ENCODE results near the gene PNMA1.

Gene PNMA1

DNA sequence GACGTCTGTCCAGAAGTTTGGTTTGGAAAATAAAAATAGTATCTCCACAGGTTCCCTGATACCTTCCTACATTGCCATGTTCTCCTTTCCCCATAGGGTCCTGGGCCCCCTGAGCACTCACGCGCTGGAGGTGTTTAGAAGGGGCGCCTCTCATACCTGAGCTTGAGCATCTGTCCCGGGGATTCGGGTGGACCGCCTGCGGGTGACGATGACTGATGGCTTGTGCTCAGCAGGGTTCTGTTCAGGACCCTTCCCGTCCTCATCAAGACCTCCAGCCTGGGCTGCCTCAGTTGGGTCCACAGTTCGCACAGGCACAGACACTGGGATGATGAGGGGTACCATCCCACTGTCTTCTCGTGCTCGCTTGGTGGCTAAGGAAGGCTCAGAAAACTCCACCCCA, 22.7 kb upstream of the PNMA1 start:
- no peak for DNase-seq

DNA sequence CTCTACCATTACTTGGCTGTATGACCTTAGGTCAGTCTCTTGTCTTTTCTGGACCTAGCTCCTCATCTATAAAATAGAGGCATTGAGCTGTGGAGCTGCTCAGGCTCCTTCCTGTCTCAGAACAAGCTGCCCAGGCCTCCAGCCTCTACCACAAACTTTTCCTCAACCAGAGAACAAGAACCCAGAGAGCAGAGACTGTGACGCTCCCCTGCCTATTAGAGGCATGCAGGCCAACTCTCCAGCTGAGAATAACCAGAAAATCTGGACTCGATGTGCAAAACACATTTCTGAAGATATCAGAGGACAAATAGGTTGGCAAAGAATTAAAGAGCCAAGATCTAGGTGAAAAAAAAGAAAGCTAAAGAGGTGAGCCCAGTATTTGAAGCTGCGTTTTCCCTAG, 17.8 kb upstream of the PNMA1 start:
- DNase-seq: no peak

DNA sequence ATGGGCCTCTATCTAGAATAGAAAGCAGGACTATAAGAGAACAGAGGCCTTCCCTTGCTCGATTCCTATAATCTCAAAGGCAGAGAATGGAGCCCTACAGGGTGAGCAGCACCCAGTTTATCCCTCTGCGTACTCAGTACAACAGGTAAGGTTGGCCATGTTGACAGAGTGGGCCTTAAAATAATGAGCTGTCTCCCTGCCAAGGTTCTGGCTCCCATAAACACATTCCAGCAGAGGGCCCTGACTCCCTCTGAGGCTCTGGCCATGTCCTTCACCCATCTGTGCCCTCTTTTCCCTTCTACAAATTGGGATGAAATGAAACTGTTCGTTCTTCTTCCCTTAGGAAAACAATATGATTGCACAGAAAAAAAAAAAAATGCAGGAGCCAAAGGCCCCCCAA, 16.9 kb upstream of the PNMA1 start:
- DNase-seq: no peak

DNA sequence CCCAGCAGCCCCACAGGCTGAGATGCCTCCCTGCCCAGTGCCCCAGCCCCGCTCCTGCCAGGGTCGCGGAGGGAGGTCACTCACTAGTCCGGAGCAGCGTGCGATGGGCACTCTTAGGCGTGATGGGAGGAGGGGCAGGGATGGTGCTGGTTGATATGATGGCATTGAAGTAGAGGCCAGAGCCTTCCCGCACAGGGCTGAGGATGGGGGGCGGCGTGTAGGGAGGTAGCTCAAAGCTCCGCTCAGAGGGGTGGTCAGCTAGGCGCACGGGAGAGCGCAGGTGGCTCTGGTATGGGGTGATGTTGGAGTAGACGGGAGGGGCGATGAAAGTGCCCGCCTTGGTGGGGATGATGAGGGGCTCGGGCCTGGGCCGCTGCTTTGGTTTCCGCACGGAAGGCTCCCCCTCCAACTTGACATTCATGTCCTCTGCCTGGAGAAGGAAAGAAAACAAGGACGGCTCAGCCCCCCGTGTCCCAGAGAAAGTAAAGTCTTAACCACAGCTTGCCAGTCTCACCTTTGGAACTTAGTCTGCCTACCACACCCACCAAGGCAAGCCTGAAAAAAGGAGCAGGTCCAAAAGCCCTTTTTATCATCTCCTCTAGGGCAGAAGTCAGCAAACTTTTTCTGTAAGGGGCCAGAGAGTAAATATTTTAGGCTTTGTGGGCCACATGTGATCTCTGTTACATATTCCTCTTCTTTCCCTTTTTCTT, 15.5 kb upstream of the PNMA1 start:
- no peak for DNase-seq

DNA sequence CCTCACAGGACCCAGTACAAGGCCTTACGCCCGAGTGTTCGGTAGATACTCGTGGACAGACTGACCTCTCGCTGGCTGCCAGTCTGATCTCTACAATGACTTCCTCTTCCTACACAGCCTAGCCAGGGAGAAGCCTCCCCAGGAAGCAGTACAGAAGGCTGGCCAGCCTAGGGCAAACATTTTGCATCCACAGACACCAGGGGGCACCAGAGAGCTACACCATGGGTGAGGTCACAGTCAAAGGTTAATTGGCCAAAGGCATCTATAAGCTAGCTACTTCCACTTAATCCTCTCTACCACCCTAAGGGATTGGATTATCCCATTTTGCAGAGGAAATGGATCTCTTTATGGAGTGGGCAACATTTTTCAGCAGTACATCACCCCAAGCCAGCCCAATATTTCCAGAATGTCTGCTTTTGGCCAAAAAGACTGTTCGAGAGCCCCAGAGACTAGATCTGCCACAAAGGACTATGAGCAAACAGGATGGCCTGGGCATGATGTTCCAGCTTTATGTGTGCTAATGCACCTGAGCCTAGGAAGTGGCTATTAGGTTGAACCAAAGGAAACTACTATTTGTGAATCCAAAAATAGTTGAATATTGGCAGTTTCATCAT, 14.6 kb upstream of the PNMA1 start:
- peak; percentile 88 for DNase-seq

DNA sequence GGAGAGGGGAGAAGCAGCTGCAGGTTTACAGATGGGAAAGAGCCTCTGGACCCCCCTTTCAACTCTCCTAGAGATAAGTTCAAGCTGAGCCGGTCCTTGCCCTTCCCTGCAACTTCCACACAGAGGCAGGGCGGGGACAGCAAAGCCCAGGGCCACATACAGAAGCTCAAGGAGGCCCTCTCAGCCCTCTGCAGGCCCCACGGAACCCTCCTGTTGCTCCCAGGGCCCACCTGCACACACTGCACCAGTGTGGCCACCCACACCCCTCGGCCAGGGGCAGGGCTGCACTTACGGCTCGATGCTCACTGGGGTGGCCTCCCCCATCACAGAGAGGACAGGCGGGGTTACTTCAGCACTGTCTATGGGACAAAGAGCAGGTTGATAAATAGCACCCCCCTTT, 13.0 kb upstream of the PNMA1 start:
- DNase-seq: no peak

DNA sequence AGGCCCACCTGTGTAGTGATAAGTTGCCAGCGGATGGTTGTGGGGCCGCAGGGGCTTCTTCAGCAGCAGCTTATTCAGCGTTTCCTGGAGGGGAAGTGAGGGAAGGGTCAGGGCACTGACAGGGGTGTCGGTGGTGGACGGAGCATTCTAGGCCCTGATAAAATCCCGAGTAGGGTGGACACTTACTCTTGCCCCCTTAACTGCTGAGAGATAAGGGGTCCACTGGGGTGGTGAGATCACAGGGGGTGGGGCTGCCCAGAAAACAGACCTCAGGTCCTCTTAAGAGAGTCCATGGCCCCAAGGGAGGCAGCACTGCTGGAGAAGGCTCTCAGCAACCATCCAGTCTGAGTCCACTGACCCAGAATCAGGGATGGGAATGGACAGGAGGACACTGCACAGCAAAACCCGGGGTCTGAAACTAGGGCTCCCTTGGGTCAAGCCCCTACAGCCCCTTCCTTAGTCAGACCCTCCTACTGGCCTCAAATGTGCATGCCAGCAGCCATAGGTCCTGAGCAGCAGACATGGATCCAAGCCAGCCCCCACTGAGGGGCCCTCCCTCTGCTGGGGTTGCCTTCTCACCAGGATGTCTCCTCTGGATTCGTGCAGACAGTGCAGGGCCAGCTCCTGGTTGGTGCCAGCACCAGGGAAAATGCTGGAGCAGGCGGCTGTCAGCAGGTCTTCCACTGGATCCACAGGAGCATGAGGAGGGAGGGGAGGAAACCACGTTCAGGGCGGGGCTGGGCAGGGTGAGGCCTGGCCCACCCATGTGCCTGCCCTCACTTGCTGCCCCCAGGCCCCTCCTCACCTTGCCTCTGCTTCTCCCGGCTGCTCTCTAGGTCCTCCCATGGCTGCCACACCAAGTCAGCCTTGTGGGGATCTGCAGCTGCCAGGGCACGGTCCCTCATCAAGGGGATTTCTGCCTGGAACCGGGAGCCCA, 12.1 kb upstream of the PNMA1 start:
- no peak for DNase-seq

DNA sequence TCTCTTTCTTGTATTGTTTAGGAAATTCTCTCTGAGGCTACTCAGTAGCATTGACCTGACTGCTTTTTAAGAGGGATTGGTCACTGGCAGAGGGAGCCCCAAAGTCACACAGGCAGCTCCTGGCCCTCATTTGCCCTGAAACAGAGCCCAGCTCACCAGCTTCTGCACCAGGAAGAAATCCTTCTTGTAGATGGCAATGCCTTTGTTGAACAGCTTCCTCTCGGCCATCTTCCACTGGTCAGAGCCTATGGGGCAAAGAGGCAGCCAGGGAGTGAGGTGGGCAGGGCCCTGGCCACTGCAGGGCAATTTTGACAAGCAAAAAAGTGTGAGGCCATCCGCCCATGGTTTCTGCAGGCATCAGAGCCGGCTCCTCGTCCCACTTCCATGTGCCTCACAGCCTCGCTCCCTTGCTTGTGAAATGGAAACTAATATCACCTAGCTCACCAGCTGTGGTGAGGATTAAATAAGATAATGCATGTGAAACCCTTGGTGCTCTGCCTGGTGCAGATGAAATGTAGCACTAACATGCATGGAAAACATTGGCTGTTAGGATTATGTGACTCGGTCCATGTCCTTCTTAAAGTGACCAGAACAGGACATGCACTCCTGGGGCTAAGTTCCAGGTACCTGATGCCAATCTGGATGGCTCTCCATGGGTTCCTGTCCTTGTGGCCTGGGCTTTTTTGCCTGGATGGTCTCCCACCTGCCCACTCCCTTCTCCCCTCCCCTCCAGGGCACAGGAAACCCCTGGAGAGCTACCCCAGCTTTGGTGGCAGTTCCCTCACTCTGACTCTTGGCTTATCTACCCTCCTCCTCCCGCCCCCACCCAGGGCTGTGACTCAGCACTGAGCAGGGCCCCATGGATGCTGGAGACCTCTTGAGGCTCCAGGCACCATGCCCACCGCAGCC, 11.2 kb upstream of the PNMA1 start:
- DNase-seq: no peak

DNA sequence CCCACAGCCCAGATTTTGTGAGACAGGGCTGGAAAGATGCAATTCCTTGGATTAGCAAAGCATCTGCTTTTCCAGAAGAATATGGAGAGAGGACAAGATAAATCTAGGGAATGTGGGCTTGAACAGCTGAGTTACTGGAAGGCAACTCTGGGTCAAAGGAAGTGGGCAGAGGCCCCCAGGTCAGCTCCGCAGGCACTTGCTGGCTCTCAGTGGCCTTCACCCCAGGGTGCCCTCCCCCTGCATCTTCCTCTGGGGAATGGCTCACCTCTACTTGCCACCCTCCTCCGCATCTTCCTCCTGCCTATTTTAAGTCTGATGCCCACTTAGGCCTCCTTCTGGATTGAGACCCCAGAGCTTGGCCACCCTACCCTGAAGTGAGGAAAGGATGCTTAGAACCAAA, 10.5 kb upstream of the PNMA1 start:
- DNase-seq: no peak

DNA sequence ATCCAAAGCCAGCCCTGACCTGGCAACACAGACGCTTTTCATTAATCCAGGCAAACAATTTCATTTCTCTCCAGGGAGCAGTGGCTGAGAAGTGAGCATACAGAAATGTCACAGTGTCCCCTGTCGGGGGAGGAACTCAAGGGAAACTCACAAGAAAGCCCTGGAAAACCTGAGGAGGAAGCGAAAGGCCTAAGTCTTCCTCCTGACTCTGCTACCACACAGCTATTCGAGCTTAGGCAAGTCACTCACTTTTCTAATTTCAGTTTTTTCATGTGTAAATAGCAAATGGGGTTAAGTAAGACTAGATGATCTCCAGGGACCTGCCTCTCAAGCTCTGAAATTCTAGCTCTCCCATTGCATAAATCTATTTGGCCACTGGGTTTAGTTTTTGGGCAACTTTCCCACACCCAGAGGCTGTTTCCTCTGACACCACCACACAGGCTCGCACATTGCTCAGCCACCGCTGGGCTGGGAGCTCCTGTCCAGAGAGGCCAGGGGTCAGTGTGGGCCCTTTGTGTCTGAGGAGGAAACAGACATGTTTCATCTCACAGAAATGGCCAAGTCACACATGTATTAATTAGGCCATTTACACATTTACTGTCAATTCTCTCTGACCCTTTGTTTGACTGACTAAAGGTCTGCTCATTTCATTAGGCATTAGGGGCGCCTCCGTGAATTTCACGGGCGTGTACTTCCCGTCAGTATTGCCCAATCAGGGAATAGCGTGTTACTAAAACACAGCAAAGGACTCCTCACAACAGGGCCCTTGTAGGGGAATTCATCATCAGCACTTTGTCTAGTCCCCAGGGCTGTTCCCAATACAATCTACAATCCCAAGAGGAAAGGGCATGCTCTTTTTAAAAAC, 9.8 kb upstream of the PNMA1 start:
- no peak for DNase-seq

DNA sequence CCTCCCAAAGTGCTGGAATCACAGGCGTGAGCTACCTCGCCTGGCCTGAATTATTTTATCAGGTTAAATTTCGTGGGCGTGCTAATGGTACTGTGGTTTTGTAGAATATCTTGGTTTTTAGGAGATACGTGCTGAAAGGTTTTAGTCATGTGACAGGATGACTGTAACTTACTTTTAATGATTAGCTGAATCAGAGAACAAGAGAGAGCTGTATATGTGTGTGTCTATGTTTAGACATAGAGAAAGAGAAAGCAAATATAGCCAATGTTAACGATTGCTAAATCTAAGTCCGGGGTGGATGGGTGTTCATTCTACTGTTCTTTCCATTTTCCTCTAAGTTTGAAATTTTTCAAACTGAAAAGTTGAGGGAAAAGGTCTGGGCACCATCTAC, 9.2 kb upstream of the PNMA1 start:
- DNase-seq: no peak

DNA sequence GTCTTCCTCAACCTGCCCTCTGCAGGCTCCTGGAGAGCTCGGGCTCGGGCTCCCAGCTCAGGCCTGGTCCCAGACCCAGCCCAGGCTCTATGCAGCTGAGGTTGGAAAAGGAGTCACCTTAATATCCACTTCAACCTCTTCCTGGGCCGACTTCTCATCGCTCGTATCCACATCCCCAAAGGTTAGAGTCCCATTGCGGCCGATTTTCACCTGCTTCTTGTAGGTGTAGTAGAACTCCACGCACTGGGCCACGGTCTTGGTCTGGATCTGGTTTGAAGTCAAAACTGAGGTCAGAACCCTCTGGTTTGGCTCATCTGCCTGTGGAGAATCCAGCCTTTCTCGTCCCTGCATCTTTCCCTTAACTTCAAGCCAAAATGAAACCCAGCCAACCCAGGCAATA, 8.4 kb upstream of the PNMA1 start:
- DNase-seq: no peak

DNA sequence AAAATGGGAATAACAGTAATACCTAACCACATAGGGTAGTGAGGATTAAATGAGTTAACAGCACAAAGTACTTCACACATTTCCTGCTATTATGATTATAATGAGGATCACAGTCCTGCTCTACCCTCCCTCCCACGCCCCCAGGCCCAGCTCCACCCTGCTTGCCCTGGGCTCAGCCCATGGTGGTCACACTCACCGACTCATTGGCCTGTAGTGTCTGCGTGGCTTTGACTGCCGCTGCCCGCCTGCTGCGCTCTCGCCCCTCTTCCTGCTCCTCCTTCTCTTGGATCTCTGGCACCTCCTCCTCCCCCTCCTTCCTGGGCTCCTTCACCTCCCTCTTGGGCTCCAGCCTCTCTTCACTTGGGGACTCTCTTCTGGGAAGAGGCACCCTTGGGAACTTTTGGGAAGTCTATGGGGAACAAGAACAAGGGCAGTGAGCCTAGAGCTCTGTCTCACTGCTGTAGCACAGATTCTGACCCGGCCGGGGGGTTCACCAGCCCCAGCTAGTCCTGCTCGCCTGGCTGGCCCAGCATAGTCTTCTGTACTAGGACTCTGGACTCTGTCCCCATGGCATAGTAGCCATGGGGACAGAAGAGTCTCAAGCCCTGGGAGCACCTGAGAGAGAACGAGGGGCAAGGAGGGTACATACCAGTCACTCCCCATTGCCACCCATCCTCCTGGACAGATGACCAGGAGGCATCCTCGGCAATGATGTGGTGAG, 7.1 kb upstream of the PNMA1 start:
- no peak for DNase-seq

DNA sequence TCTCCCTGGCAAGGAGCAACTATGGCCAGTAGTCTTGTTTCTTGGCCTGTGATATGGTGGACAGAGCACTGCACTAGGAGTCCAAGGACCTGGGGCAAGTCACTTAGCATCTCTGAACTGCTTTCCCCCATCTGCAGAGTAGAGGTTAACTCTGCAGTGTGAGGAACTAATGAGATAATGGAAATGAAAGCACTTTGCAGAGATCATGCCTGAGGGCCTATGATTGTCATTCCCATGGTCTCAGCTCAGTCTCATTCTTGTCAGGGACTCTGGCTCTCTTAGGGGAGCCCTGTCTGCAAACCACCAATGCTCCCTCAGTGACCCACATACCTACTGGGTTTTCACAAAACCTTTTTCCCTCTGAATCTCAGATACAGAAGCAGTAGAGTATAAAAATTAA, 6.5 kb upstream of the PNMA1 start:
- DNase-seq: no peak

DNA sequence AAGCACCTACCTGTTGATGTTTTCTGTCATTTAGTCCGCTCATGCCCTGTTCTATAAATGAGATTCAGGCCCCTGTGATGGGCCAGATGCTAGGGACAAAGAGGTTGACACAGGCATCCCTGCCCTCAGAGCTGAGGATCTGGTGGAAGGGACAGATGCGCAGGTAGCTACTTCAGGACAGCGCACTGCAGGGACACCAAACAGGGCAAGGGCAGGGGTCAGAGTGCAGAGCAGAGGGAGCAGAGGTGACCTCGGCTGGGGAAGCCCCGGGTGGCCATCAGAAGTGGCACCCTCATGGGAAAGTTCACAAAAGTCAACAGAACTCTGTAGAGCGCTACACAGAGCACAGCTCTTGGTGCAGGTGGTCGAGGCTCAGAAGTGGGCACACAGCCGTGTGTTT, 5.6 kb upstream of the PNMA1 start:
- no peak for DNase-seq

DNA sequence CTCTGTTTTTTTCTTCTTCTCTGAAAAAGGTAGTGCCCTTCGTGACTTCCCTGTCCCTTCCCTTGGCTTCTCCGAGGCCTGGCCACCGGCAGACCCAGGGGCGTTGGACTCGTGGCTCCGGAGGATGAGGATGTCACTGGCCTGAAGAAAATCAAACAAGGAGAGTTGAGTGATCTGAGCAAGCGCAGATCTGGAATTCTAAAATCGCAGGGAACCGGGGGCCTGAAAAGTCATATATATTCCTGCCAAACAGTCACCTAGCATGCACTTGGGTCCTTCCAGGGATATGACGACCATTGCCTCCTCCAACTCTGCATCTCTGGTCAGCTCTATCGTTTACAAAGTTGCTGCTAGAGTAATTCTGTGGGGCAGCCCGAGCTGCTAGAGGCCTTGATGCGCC, 5.2 kb upstream of the PNMA1 start:
- DNase-seq: no peak

DNA sequence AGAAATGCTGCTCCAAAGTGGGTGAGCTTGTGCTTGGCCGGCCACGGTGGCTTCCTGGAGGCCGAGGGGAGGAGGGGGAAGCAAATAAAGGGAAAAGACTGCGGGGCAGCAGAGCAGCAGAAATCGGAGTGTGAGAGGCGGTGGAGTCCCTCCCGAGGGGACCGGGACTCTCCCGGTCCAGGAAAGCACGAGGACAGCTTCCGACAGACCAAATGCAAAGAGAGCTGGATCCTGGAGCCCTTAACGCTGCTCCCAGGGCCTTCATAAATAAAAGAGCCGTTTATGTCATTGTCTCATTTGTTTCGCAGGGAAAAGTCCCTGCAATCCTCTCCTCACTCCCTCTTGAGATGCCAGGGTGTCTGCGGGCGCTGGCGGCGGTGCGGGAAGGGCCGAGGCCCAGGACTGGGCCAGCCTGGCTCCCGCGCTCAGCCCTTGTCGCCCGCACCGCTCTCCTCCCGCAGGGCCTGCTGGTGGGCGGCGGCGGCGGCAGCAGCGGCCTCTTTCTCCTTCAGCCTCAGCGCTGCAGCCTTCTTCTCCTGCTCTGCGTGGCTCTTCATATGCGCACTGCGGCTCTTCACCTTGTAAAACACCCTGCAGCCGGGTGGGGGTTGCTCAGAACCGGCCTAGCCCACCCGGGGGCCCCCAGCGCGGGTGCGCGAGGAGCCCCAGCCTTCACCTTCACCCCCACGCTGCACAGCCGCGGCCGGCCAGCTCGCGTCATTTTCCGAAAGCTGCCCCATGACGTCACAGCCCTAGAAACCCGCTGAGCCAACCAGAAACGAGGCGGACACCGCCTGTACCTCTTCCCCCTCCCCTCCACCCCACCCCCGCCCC, 4.5 kb upstream of the PNMA1 start:
- no peak for DNase-seq

DNA sequence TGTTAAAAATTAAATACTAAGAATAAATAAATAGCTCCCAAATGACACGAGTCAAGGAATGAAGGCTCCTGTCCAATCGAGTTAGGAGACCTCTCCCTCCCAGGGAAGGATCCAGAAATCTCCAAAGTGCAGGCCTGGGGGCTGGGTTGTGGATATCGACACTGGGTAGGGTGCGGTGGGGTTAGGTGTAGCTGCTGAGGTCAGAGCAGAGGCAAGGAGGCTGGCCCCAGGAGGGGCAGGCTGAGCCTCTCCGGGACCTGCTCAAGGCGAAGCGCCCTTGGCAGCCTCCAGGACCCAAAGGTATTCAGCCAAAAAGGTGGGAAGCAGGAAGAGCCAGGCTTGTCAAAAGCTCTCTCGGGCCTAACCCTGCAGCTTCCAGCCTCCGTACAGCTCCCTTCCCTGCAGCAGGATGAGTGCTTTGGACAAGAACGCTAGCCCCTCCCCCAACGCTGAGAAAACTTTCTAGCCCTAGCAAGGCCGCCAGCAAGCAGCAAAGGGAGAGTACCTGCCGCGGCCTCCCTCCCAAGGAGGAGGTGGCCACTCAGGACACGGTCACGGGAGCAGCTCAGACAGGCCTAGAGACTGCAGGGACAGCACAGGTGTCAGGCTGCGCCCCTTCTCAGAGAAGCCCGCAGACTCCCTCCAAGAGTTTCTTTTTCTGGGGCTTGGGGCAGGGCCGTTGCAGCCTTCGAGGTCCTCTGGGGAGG, 3.7 kb upstream of the PNMA1 start:
- DNase-seq: no peak

DNA sequence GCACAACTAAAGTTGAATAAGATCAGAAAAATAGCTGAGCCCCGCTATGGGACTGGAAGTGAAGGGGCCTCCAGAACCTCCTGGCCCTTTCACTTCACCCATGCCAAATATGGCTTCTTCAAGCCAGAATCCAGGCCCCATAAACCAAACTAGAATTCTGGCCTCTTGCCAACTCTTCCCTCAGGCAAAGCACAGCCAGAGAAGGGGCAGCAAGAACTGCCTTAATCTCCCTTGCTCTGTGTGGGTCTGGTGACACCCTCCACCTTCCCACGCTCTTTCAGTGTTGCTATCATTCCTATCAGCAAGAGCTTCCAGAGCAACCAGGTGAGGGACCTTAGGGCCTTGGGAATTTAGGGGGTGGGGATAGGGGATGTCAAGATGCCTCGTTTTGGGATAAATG, 3.1 kb upstream of the PNMA1 start:
- no peak for DNase-seq

DNA sequence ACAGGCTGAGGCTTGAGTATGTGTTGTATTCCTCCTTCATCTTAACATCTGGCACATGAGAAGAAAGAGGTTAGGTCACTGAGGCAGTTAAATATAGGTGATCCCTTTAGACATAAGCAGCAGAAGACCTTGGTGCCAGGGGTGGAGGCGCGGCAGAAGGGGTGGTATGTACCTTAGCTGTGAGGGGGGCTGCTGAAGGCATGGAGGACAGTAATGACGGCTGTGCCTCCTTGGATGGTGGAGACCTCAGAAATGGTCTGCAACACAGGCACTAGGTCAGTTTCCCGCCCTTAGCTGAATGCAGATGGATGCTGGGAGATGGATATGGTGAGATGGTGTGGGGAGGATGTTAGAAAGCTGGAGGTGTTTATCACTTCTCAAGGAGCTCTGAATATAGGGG, 1.5 kb upstream of the PNMA1 start:
- DNase-seq: no peak

Data from activated naive CD4-positive, alpha-beta T cell treated with Interleukin-2 at 50 U/mL for 16 hours (primary cell).